Astrocyte (in vitro differentiated cells and primary cell): ENCODE data around the gene OR52N2. TPM values are rescaled to one million over a fixed set of nuclear protein-coding genes. Genes with fewer than 3 reads are reported as not detected.

ENCODE experiments used
- DNase-seq: peaks from one replicate; pipeline ENCODE4 v3.0.0-alpha.2; 2010; ENCODE audit warnings: low read depth
- FAIRE-seq: peaks from 2 replicates; lab custom pipeline; 2011; peaks lifted over from hg19 to GRCh38; lab: Jason Lieb, UNC
- H2AFZ ChIP-seq: 2 replicates; pipeline ENCODE4 v1.6.0; 2012; ENCODE audit warnings: low read depth, low read length, inconsistent platforms
- H3K27ac ChIP-seq: 2 replicates; pipeline ENCODE4 v1.5.1; 2011; ENCODE audit warnings: low read depth, low read length, inconsistent platforms
- H3K27me3 ChIP-seq: 2 replicates; pipeline ENCODE4 v1.6.0; 2011; ENCODE audit warnings: low read length, inconsistent platforms; ENCODE audit not compliant: insufficient read depth
- H3K36me3 ChIP-seq: 2 replicates; pipeline ENCODE4 v1.5.1; 2011; ENCODE audit warnings: low read length, inconsistent platforms; ENCODE audit not compliant: insufficient read depth
- H3K4me1 ChIP-seq: 2 replicates; pipeline ENCODE4 v1.5.1; 2011; ENCODE audit warnings: low read length, inconsistent platforms; ENCODE audit not compliant: insufficient read depth
- H3K4me2 ChIP-seq: 2 replicates; pipeline ENCODE4 v1.6.0; 2012; ENCODE audit warnings: low read length, inconsistent platforms
- H3K4me3 ChIP-seq: 2 replicates; pipeline ENCODE4 v1.5.1; 2011; ENCODE audit warnings: low read depth, mild to moderate bottlenecking, low read length, inconsistent platforms; ENCODE audit not compliant: insufficient read depth
- H3K79me2 ChIP-seq: 2 replicates; pipeline ENCODE4 v1.6.0; 2012; ENCODE audit warnings: mild to moderate bottlenecking, low read length, inconsistent platforms; ENCODE audit not compliant: insufficient read depth
- H3K9ac ChIP-seq: 2 replicates; pipeline ENCODE4 v1.6.0; 2012; ENCODE audit warnings: mild to moderate bottlenecking, low read length, inconsistent platforms
- H3K9me3 ChIP-seq: 2 replicates; pipeline ENCODE4 v1.5.1; 2012; ENCODE audit warnings: low read depth, mild to moderate bottlenecking, low read length, inconsistent platforms; ENCODE audit not compliant: insufficient read depth
- H4K20me1 ChIP-seq: 2 replicates; pipeline ENCODE4 v1.6.0; 2012; ENCODE audit warnings: low read length, inconsistent platforms; ENCODE audit not compliant: insufficient read depth
- H3K27ac Mint-ChIP-seq: one replicate; pipeline ENCODE4 v1.8.0; 2021; ENCODE audit warnings: mild to moderate bottlenecking, mixed read lengths; ENCODE audit not compliant: unreplicated experiment
- H3K27me3 Mint-ChIP-seq: one replicate; pipeline ENCODE4 v1.8.0; 2021; ENCODE audit warnings: low read depth, mixed read lengths; ENCODE audit not compliant: unreplicated experiment
- H3K36me3 Mint-ChIP-seq: one replicate; pipeline ENCODE4 v1.8.0; 2021; ENCODE audit warnings: low read depth, mixed read lengths; ENCODE audit not compliant: unreplicated experiment
- H3K4me1 Mint-ChIP-seq: one replicate; pipeline ENCODE4 v1.8.0; 2021; ENCODE audit warnings: low read depth, mixed read lengths; ENCODE audit not compliant: unreplicated experiment
- H3K4me3 Mint-ChIP-seq: one replicate; pipeline ENCODE4 v1.8.0; 2021; ENCODE audit warnings: mild to moderate bottlenecking, moderate library complexity, mixed read lengths; ENCODE audit not compliant: unreplicated experiment
- H3K9me3 Mint-ChIP-seq: one replicate; pipeline ENCODE4 v1.8.0; 2021; ENCODE audit warnings: mild to moderate bottlenecking, mixed read lengths; ENCODE audit not compliant: unreplicated experiment
- EZH2 ChIP-seq: IDR thresholded peaks from 2 replicates; pipeline ENCODE4 v1.6.1; 2012; ENCODE audit warnings: mild to moderate bottlenecking, low read length, inconsistent platforms; ENCODE audit not compliant: insufficient read depth
- total RNA-seq: library from RNA; stranded (reverse); gene quantifications from 2 replicates; pipeline ENCODE4 v1.2.1, GENCODE V29; 2021
- TF ChIP-seq, protein P1 (sequence below): IDR thresholded peaks from 2 replicates; pipeline ENCODE4 v1.5.1; 2011; ENCODE audit warnings: low read depth, mild to moderate bottlenecking, inconsistent platforms, low read length, moderate library complexity; ENCODE audit not compliant: insufficient read depth

The OR52N2 gene
- total RNA-seq, 1 donor from 2014 or later: not detected

DNA sequence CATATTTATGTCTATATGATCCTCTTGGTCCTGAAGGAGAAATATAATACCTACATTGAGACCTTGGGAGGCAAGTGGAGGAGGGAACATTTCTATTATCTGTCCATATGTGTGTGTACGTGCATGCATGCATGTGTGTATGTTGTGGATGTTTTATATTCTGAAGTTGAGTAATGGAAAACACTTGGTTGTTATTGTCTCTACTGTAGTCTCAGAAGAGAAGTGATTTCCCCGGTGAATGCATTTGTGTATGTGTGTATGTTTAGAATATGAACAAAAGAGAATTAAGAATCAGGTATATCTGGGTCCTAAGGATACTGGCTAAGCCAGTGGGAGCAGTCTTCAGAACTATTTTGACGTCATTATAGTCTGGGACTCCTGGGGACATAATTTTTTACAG lies 17.6 kb upstream of the OR52N2 start, which contains the start of gene OR52N1:
Gene OR52N1 (minus strand): TSS at position 101 of the 400 bp plus-strand sequence. CDS start 2,449 bp downstream, outside the sequence.
- FAIRE-seq: no peak
- Histone ChIP-seq H3K4me1 (no peaks in the 10 kb centered on the region), H4K20me1 (no peaks in the 10 kb centered on the region), H3K27ac (no peak within 1 kb of the TSS), H3K79me2 (no peaks in the 10 kb centered on the region), H3K9me3 (no peaks in the 10 kb centered on the region), H2AFZ (no peak within 1 kb of the TSS), H3K4me3 (no peak within 1 kb of the TSS), H3K9ac (no peak within 1 kb of the TSS), H3K36me3 (no peaks in the 10 kb centered on the region), H3K4me2 (no peak within 1 kb of the TSS), H3K27me3 (no peaks in the 10 kb centered on the region)
- no peaks in the 10 kb centered on the region for H3K9me3 Mint-ChIP-seq
- H3K4me1 Mint-ChIP-seq: no peaks in the 10 kb centered on the region
- H3K27me3 Mint-ChIP-seq: no peaks in the 10 kb centered on the region
- no peaks in the 10 kb centered on the region for H3K36me3 Mint-ChIP-seq
- TF ChIP-seq EZH2: no peak
- TF ChIP-seq, protein P1, sequence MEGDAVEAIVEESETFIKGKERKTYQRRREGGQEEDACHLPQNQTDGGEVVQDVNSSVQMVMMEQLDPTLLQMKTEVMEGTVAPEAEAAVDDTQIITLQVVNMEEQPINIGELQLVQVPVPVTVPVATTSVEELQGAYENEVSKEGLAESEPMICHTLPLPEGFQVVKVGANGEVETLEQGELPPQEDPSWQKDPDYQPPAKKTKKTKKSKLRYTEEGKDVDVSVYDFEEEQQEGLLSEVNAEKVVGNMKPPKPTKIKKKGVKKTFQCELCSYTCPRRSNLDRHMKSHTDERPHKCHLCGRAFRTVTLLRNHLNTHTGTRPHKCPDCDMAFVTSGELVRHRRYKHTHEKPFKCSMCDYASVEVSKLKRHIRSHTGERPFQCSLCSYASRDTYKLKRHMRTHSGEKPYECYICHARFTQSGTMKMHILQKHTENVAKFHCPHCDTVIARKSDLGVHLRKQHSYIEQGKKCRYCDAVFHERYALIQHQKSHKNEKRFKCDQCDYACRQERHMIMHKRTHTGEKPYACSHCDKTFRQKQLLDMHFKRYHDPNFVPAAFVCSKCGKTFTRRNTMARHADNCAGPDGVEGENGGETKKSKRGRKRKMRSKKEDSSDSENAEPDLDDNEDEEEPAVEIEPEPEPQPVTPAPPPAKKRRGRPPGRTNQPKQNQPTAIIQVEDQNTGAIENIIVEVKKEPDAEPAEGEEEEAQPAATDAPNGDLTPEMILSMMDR: no peak
- H3K4me3 Mint-ChIP-seq: no peak within 1 kb of the TSS
- H3K27ac Mint-ChIP-seq: no peak within 1 kb of the TSS
- no peak for DNase-seq

DNA sequence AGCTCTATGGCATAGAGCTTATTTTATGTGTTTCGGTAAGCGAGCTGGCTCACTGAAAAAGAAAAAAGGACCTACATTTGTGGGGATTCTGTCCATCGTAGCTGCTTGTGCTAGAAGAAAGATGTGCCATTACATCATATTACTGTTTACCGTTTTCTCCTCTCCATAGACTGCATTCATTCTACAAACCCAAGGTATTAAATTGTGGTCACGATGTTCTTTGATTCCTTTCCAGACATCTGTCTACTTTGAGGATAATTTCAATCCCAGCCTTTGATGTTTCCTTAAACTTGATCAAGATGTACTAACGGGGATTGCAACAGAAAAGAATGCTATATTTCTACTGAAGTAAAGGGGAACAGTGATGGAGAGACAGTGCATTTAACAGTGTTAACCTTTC lies 12.2 kb upstream of the OR52N2 start:
- no peak overlapping the region for H3K9ac ChIP-seq
- TF ChIP-seq EZH2: no peak
- TF ChIP-seq, protein P1: no peak
- H3K4me1 ChIP-seq: no peaks in the 10 kb centered on the region
- no peak overlapping the region for H3K4me3 Mint-ChIP-seq
- H3K27ac ChIP-seq: no peak overlapping the region
- no peak for DNase-seq
- FAIRE-seq: no peak
- no peaks in the 10 kb centered on the region for H4K20me1 ChIP-seq
- H3K9me3 Mint-ChIP-seq: no peaks in the 10 kb centered on the region
- H3K27me3 Mint-ChIP-seq: no peaks in the 10 kb centered on the region
- no peaks in the 10 kb centered on the region for H3K79me2 ChIP-seq
- H2AFZ ChIP-seq: no peak overlapping the region
- no peaks in the 10 kb centered on the region for H3K36me3 Mint-ChIP-seq
- H3K4me2 ChIP-seq: no peak overlapping the region
- H3K36me3 ChIP-seq: no peaks in the 10 kb centered on the region
- no peaks in the 10 kb centered on the region for H3K9me3 ChIP-seq
- no peak overlapping the region for H3K4me3 ChIP-seq
- no peaks in the 10 kb centered on the region for H3K4me1 Mint-ChIP-seq
- H3K27ac Mint-ChIP-seq: no peak overlapping the region
- no peaks in the 10 kb centered on the region for H3K27me3 ChIP-seq

DNA sequence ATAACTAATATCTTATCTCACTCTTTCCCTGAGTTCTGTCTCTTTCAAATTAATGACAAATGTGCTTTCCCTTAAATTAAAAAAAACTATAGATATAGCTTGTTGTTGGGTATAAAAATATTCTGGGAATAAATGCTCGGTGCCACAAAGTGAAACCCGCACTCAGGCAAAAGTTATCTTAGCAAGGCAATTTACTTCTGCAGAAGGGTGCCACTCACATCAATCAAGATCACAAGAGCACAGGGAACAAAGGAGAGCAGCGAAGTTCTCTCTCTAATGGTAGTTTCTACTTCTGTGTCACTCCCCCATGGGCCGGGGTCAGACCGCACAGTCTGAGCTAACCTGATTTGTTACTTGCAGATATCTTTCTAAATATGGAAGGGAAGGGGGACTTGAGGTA lies 4.7 kb upstream of the OR52N2 start:
- H3K4me1 Mint-ChIP-seq: no peaks in the 10 kb centered on the region
- no peaks in the 10 kb centered on the region for H3K27me3 ChIP-seq
- no peaks in the 10 kb centered on the region for H3K27me3 Mint-ChIP-seq
- H3K4me3 ChIP-seq: no peak overlapping the region
- peaks cover 4% of the 10 kb centered on the region for H3K4me1 ChIP-seq
- no peak overlapping the region for H3K4me2 ChIP-seq
- no peak for TF ChIP-seq EZH2
- TF ChIP-seq, protein P1: no peak
- peaks cover 13% of the 10 kb centered on the region for H3K9me3 Mint-ChIP-seq
- H3K4me3 Mint-ChIP-seq: no peak overlapping the region
- FAIRE-seq (no peak), DNase-seq (no peak)
- H3K36me3 Mint-ChIP-seq: no peaks in the 10 kb centered on the region
- no peak overlapping the region for H2AFZ ChIP-seq
- no peaks in the 10 kb centered on the region for H3K9me3 ChIP-seq
- no peak overlapping the region for H3K9ac ChIP-seq
- no peaks in the 10 kb centered on the region for H3K36me3 ChIP-seq
- H4K20me1 ChIP-seq: no peaks in the 10 kb centered on the region
- no peak overlapping the region for H3K27ac Mint-ChIP-seq
- H3K27ac ChIP-seq: no peak overlapping the region
- no peaks in the 10 kb centered on the region for H3K79me2 ChIP-seq
